Hepatic stellate cell (primary cell): Measurements from ENCODE around the gene HAUS2.
A peak's percentile ranks its signal among the peaks of the same experiment; 100 is the strongest.
"Not testable (repeated sequence)": the region's sequence is repeated elsewhere in the genome, so short reads cannot be mapped to it uniquely, and the experiment has no call there.

Source experiments
- DNase-seq: peaks from one replicate; pipeline ENCODE4 v3.0.0; 2011; ENCODE audit warnings: low spot score

HAUS2 gene

GRCh38 chr15:42548249-42549031 lies at the start of gene HAUS2, which contains the start of gene LRRC57:
TSS of gene HAUS2 (plus strand) at chr15:42548838. CDS start at chr15:42548873, 35 bp downstream.
TSS of gene LRRC57 (minus strand) at chr15:42548793. CDS start at chr15:42548434, 359 bp downstream.
- peak; percentile 90 for DNase-seq

DNA sequence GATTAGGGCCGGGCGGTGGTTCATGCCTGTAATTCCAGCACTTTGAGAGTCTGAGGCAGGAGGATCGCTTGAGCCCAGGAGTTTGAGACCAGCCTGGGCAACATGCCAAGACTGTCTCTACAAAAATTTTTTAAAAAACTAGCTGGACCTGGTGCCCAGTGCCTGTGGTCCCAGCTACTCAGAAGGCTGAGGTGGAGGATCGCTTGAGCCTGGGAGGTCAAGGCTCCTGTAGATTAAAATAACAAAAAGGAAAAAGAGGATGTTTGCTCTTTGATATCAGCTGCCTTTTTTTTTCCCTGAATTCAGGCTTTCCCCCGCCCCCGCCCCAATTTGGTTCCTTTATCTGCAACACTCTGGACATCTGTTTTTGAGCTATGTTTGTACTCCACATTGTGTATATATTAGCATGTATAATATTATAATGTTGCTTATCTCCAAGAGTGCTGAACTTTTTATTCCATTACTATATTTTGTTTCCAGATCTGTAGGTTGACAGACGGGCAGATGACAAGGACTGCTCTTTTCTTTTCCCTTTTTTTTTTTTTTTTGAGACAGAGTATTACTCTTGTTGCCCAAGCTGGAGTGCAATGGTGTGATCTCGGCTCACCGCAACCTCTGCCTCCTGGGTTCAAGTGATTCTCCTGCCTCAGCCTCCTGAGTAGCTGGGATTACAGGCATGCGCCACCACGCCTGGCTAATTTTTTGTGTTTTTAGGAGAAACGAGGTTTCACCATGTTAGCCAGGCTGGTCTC lies 48.6 kb upstream of the HAUS2 start:
- no peak for DNase-seq

GRCh38 chr15:42502477-42502876 lies 46.2 kb upstream of the HAUS2 start:
- no peak for DNase-seq

DNA sequence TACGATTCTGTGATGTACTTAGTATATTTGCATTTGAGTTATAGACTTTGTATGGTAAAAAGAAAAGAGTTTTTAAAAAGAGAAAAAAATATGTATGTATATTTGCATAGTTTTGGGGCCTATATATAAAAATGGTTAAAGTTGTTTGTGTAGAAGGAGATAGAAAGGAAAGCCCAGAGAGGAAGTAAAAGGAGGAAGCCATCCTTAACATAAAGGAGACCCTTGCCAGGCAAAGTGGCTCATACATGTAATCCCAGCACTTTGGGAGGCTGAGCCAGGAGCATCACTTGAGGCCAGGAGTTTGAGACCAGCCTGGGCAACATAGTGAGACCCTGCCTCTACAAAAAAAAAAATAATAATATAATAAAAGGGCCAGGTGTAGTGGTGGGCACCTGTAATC lies 44.8 kb upstream of the HAUS2 start:
- no peak for DNase-seq

GRCh38 chr15:42504631-42505030 lies 44.0 kb upstream of the HAUS2 start:
- DNase-seq, result no peak

DNA sequence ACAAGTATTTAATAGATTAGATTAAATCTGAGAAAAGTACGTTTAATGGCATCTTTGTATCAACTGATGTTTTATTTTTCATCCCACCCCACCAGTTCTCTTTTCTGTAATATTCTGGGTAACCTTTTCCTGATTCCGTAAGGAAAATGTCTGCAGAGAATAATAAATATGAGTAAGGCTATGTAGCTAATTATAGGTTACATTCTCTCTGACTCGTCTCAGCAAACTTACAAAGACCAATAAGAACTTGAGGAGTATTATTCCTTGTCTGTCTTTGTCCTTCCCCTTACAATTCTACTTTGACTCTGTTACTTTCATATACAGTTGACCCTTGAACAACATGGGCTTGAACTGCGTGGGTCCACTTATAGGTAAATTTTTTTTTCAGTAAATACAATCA lies 41.1 kb upstream of the HAUS2 start:
- DNase-seq, result no peak

DNA sequence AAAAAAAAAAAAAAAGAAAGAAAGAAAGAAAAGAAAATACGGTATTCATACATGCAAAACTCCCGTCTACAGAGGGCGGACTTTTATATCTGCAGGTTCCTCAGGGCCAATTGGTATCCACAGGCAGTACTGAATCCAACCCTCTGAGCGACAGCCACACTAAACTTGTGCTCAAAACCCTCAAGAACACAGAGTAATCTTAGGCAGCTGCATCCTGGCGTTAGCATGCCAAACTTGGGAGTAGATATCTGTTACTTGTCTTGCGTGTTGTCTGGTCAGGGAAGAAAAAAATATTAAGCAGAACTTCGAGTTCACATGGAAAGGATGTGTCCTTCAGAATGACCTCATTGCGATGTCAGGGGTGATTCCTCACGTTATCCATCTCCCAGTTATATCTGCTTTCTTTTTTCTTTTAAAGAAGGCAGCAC lies 40.4 kb upstream of the HAUS2 start:
- peak; percentile 35 for DNase-seq

GRCh38 chr15:42510258-42511006 lies 38.2 kb upstream of the HAUS2 start:
- no peak for DNase-seq

- DNase-seq, result peak; percentile 47
These were observed 37.6 kb upstream of the HAUS2 start for GRCh38 chr15:42511007-42511391.

- no peak for DNase-seq
These were observed 25.3 kb upstream of the HAUS2 start for GRCh38 chr15:42523331-42523730.

- DNase-seq, result no peak
These were observed 19.7 kb upstream of the HAUS2 start for GRCh38 chr15:42528970-42529369.

DNA sequence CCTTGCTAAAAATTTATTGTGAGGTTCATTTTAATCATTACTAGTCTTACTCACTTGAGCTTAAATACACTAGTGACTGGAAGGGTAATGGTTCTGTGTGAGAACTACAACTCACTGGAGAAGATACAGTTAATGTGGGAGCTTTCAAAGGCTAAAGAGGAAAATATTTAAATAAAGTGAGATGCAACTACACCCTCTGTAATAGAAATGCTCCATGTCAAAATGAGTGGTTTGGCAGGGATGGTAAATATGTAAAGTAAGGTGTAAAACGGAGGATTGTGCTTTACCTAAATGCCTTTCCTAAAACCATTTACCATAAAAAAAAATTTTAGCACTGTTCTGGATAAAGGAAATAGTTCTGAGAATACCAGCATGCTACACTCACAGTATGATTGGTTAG lies 15.4 kb upstream of the HAUS2 start:
- DNase-seq, result no peak

GRCh38 chr15:42544853-42545629 lies 3.6 kb upstream of the HAUS2 start:
- no peak for DNase-seq

DNA sequence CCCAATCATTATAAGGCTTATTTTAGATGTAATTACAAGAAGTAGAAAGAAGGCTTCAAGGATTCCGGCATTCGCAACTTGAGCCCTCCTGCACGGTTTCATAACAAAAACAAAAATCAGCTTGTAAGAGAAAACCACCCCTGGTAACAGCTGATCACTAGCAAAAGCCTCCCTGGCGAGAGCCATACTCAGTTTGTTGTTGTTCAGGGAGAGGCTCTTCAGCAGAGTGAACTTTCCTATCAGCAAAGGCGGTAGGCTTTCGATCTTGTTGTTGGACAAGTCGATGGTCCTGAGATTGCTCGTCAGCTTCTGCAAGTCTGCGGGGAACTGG lies 755 bp upstream of the HAUS2 start:
- peak; percentile 37 for DNase-seq

GRCh38 chr15:42549032-42549491 lies 424 bp downstream of the HAUS2 start:
- peak; percentile 31 for DNase-seq

DNA sequence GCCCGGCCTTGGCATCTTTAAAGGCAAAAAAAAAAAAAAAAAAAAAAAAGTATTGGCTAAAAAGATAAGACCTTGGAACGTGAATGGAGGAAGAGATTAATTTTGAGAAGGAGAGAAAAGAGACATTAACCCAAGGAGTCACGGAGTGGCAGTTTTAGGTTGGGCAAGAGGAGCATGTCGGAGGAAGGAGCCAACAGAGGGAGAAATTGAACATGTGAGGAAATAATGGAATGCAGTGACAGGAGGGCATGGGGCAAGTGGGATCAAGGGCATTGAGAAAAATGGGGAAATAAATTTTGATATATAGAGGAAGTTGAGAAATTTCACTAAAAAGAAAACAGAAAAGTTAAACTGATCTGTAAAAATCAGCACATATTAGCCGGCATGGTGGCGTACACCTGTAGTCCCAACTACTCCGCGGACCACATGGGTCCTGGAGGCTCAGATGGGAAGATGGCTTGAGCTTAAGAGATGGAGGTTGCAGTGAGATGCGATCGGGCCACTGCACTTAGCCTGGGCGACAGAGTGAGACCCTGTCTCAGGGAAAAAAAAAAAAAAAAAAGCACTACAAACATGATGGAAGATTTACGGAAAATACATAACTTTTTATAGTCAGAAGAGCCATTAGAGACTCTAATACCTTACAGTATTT lies 1.2 kb downstream of the HAUS2 start:
- no peak for DNase-seq

DNA sequence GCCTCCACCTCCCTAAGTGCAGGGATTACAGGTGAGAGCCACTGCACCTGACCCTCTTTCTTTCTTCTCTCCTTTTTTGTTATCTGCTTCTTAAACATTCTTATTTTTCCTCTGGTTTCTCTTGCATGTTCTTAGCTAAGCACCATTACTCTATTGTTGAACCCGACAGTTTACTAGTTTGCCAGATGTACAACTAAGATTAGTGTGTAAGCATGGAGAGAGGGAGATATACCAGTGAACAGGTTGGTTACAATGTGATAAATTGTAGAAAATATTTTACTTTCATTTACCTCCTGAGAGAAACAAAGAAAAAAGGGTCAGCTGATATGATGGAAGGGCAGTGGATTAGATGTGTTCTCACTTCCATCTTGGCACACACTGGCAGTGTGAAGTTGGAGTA lies 4.9 kb downstream of the HAUS2 start:
- DNase-seq, result no peak

DNA sequence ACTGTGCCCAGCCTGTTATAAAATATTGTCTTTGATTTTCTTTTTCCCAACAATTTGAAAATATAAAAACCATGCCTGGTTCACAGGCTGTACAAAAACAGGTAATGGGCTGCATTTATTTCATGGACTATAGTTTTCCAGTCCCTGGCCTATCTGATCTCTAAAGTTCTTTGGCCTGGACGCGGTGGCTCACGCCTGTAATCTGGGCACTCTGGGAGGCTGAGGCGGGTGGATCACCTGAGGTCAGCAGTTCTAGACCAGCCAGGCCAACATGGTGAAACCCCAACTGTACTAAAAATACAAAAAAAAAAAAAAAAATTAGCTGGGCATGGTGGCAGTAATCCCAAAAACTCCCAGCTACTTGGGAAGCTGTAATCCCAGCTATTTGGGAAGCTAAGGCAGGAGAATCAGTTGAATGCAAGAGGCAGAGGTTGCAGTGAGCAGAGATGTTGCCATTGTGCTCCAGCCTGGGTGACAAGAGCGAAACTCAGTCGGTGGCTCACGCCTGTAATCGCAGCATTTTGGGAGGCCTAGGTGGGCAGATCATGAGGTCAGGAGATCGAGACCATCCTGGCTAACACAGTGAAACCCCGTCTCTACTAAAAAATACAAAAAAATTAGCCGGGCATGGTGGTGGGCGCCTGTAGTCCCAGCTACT lies 8.0 kb downstream of the HAUS2 start:
- not testable (repeated sequence) for DNase-seq

DNA sequence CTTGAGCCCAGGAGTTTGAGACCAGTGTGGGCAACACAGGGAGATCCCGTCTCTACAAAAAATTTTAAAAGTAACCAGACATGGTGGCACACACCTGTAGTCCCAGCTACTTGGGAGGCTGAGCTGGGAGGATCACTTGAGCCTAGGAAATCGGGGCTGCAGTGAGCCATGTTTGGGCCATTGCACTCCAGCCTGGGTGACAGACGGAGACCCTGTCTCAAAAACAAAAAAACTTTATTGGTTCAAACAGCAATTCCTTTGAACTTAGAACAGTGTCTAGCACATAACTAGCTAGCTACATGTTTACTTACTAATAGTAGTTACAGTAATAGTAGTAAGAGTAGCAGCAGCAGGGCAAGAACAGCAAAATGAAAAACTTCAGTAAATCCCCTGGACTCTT lies 10.1 kb downstream of the HAUS2 start:
- DNase-seq, result no peak

DNA sequence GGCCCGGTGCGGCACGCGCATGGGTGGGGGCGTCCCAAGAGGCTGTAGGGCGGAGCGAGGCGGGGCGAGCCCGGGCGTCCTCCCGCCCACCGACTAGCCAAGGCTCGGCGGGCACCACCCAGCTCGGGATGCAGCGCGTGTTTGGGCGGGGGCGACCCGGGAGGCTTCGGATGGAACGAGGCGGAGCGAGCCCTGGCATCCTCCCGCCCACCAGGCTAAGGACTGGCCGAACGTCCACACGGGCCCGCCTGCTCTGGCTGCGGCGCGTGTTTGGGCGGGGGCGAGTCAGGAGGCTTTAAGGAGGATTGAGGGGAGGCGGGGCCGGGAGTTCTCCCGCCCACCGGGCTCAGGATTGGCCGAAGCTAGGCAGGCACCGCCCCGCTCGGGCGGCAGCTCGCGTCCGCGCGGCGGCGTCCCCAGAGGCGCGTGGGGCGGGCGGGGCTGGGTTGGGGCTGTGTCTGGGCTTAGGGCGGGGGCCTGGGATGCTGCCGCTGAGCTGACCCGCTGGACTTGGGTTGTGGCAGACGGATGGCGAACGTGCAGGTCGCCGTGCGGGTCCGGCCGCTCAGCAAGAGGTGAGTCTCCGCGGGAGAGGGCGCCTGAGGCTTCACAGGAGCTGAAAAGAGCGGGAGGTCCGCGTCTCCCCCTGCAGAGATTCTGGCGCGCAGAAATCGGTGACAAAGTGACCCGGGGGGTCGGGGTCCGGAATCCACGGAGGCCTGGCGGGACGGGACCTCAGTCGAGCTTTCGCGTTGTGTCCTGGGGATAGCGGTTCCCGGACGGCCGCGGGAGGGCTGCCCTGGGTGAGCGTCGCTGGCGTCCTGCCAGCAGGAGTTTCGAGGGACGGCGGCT lies 26.8 kb downstream of the HAUS2 start, which contains the start of gene STARD9:
Gene STARD9 (plus strand): TSS at position 419 of the 852 bp plus-strand sequence. CDS start 110 bp downstream, at position 529.
- peak; percentile 96 for DNase-seq
